ENCODE measurements around the gene MYL7.
A peak's percentile ranks its signal among the peaks of the same experiment; 100 is the strongest.

Gene MYL7

GRCh38 chr7:44110719-44111635, 30.2 kb downstream of the MYL7 start:
- DNase-seq = no peak

GRCh38 chr7:44109991-44110390, 31.1 kb downstream of the MYL7 start:
- DNase-seq = no peak

- no peak for DNase-seq
Observed at GRCh38 chr7:44108768-44109750, 32.1 kb downstream of the MYL7 start.

- DNase-seq = no peak
Observed at GRCh38 chr7:44107961-44108767, 33.0 kb downstream of the MYL7 start.

- DNase-seq = no peak
Observed at GRCh38 chr7:44107116-44107960, 33.8 kb downstream of the MYL7 start.

GRCh38 chr7:44106311-44107065, 34.6 kb downstream of the MYL7 start:
- no peak for DNase-seq

GRCh38 chr7:44105832-44106231, 35.3 kb downstream of the MYL7 start:
- no peak for DNase-seq

GRCh38 chr7:44104860-44105771, 36.0 kb downstream of the MYL7 start:
- DNase-seq = peak in 1 of 2 experiments; percentile 17

- no peak for DNase-seq
Observed at GRCh38 chr7:44103923-44104859, 36.9 kb downstream of the MYL7 start, which contains the start of gene AEBP1. TSS of gene AEBP1 (plus strand) at chr7:44104345. CDS start at chr7:44104666, 321 bp downstream.

- no peak for DNase-seq
Observed at GRCh38 chr7:44103566-44103922, 37.6 kb downstream of the MYL7 start.

- DNase-seq = no peak
Observed at GRCh38 chr7:44102846-44103565, 38.1 kb downstream of the MYL7 start.

GRCh38 chr7:44101966-44102845, 38.9 kb downstream of the MYL7 start:
- DNase-seq = no peak

- no peak for DNase-seq
Observed at GRCh38 chr7:44101303-44101965, 39.7 kb downstream of the MYL7 start.

- DNase-seq = no peak
Observed at GRCh38 chr7:44100458-44101302, 40.5 kb downstream of the MYL7 start.

GRCh38 chr7:44099669-44100068, 41.5 kb downstream of the MYL7 start:
- DNase-seq = no peak
